ENCODE results near the gene HOPX. TPM values are rescaled to one million over a fixed set of nuclear protein-coding genes. Genes with fewer than 3 reads are reported as not detected.

The HOPX gene
- total and polyA plus RNA-seq, 4 donors: 144 to 792 (median 590) TPM

DNA sequence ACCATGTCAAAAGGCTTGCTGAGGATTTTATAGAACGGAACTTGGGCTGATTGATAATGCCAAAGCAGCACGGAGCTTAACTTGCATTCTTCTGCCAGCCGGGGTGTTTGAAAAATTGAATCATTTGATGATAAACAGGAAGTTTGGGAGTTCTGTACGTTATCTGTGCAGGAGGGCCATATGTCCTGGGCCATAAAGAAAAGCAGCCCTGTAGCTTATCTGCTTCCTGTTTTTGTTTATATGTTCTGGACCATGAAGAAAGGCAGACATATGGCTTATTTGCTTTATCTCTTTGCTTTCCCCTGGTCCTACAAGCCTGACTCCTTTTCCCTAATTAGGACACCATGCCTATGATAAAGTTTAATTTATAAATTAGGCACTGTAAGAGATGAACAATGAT is 62.4 kb downstream of the HOPX start:
- Histone ChIP-seq H3K36me3 (ENCODE audit: control insufficient read depth in 4 of 4, insufficient read depth in 4 of 4, low read length in 4 of 4) (no peaks in the 10 kb centered on the region), H3K4me1 (ENCODE audit: control insufficient read depth in 5 of 5, insufficient read depth in 5 of 5, low read length in 5 of 5) (peaks cover 0 to 4% (median 0%) of the 10 kb centered on the region in 5 donors), H3K27ac (ENCODE audit: low read depth in 1 of 2, low read length in 1 of 2) (no peak overlapping the region), H3K9ac (ENCODE audit: insufficient read depth in 1 of 2, low read length in 2 of 2) (no peak overlapping the region), H3K27me3 (ENCODE audit: control insufficient read depth in 3 of 3, insufficient read depth in 3 of 3, low read length in 2 of 3) (no peaks in the 10 kb centered on the region), H3K4me3 (no peak overlapping the region), H3K9me3 (ENCODE audit: control insufficient read depth in 4 of 4, insufficient read depth in 3 of 4, low read length in 3 of 4) (peaks cover 0 to 2% (median 0%) of the 10 kb centered on the region in 4 donors)
- TF ChIP-seq, protein P1, sequence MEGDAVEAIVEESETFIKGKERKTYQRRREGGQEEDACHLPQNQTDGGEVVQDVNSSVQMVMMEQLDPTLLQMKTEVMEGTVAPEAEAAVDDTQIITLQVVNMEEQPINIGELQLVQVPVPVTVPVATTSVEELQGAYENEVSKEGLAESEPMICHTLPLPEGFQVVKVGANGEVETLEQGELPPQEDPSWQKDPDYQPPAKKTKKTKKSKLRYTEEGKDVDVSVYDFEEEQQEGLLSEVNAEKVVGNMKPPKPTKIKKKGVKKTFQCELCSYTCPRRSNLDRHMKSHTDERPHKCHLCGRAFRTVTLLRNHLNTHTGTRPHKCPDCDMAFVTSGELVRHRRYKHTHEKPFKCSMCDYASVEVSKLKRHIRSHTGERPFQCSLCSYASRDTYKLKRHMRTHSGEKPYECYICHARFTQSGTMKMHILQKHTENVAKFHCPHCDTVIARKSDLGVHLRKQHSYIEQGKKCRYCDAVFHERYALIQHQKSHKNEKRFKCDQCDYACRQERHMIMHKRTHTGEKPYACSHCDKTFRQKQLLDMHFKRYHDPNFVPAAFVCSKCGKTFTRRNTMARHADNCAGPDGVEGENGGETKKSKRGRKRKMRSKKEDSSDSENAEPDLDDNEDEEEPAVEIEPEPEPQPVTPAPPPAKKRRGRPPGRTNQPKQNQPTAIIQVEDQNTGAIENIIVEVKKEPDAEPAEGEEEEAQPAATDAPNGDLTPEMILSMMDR (IDR thresholded peaks at IDR 0.05; ENCODE audit: control extremely low read depth, extremely low read depth): no peak
- ATAC-seq (ENCODE audit: insufficient read depth, low FRiP score): no peak
- no peak for DNase-seq
- WGBS, 2 donors: 55 to 71% methylated on average over 4 of the region's 4 CpGs

DNA sequence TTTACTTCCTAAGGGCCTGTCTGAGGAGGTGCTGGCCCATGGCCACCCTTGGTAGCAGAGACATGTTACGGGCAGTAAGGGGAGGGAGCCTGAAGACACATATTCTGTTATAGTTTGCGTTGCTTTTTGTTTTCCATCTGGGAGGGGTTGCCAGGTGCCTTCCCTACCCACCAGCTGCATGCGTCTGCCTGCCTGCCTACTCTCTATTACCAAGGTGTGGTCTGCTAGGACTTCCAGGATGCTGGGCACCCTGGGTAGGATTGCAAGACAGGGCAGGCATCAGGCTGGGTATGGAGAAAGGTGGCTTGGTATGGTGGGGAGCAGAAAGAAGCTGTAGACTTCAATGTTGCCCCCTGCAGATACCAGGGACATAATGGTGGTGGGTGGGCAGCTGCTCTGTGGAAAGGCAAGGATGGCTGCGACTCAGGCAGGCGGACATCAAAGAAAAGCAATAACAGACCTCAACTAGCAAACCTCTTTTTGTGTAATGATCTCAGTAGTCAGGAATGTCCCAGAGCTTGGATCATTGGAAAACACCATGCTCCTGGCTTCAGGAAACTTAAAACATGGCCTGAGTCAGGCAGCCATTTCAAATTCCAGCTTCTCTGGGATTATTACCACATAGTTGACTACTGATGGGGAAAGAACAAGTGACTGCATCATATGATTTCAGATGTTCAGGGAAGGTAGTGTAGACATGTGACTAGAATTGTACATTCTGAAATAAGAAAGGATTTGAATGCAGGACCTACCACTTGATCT is 67.8 kb downstream of the HOPX start:
- 90 to 93% methylated on average over 5 of the region's 5 CpGs for WGBS, 2 donors
- no peaks in the 10 kb centered on the region for H3K27me3 ChIP-seq (ENCODE audit: control insufficient read depth in 3 of 3, insufficient read depth in 3 of 3, low read length in 2 of 3)
- H3K36me3 ChIP-seq (ENCODE audit: control insufficient read depth in 4 of 4, insufficient read depth in 4 of 4, low read length in 4 of 4): no peaks in the 10 kb centered on the region
- H3K27ac ChIP-seq (ENCODE audit: low read depth in 1 of 2, low read length in 1 of 2): no peak overlapping the region
- H3K9me3 ChIP-seq (ENCODE audit: control insufficient read depth in 4 of 4, insufficient read depth in 3 of 4, low read length in 3 of 4): no peaks in the 10 kb centered on the region
- ATAC-seq (ENCODE audit: insufficient read depth, low FRiP score) (no peak), DNase-seq (no peak)
- H3K4me1 ChIP-seq (ENCODE audit: control insufficient read depth in 5 of 5, insufficient read depth in 5 of 5, low read length in 5 of 5): no peaks in the 10 kb centered on the region
- TF ChIP-seq, protein P1 (IDR thresholded peaks at IDR 0.05; ENCODE audit: control extremely low read depth, extremely low read depth): no peak
- no peak overlapping the region for H3K9ac ChIP-seq (ENCODE audit: insufficient read depth in 1 of 2, low read length in 2 of 2)
- H3K4me3 ChIP-seq: no peak overlapping the region

DNA sequence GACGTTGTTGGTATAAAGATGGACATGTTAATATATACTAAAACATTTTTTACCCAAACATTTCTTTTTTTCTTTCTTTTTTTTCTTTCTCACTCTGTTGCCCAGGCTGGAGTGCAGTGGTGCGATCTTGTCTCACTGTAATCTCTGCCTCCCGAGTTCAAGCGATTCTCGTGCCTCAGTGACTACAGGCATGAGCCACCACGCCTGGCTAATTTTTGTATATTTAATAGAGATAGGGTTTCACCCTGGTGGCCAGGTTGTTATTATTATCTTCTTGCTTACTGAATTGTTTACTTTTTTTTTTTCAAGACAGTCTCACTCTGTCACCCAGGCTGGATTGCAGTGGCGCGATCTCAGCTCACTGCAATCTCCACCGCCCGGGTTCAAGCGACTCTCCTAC is 68.8 kb downstream of the HOPX start:
- Histone ChIP-seq H3K4me3 (no peak overlapping the region), H3K36me3 (ENCODE audit: control insufficient read depth in 4 of 4, insufficient read depth in 4 of 4, low read length in 4 of 4) (no peaks in the 10 kb centered on the region), H3K27ac (ENCODE audit: low read depth in 1 of 2, low read length in 1 of 2) (no peak overlapping the region), H3K4me1 (ENCODE audit: control insufficient read depth in 5 of 5, insufficient read depth in 5 of 5, low read length in 5 of 5) (no peaks in the 10 kb centered on the region), H3K9me3 (ENCODE audit: control insufficient read depth in 4 of 4, insufficient read depth in 3 of 4, low read length in 3 of 4) (no peaks in the 10 kb centered on the region), H3K9ac (ENCODE audit: insufficient read depth in 1 of 2, low read length in 2 of 2) (no peak overlapping the region), H3K27me3 (ENCODE audit: control insufficient read depth in 3 of 3, insufficient read depth in 3 of 3, low read length in 2 of 3) (no peaks in the 10 kb centered on the region)
- TF ChIP-seq, protein P1 (IDR thresholded peaks at IDR 0.05; ENCODE audit: control extremely low read depth, extremely low read depth): no peak
- ATAC-seq (ENCODE audit: insufficient read depth, low FRiP score) (no peak), DNase-seq (no peak)
- WGBS, 2 donors: 89 to 90% methylated on average over 11 of the region's 11 CpGs
